ENCODE measurements around the gene PDCD10.

PDCD10 gene

GRCh38 chr3:167653155-167653554, 81.5 kb downstream of the PDCD10 start:
- ATAC-seq = no peak
- TF ChIP-seq OSR1 (CRISPR knock-in tag; IDR thresholded peaks at IDR 0.05) (no peak), ARNTL (CRISPR knock-in tag; IDR thresholded peaks at IDR 0.05; ENCODE audit: borderline replicate concordance, low read depth) (no peak), ZNF565 (CRISPR knock-in tag; conservative IDR thresholded peaks at IDR 0.05; ENCODE audit: low read depth) (no peak), POU6F1 (CRISPR knock-in tag; IDR thresholded peaks at IDR 0.05; ENCODE audit: borderline replicate concordance, low read depth) (no peak), CSDC2 (CRISPR knock-in tag; IDR thresholded peaks at IDR 0.05) (no peak), GLIS3 (CRISPR knock-in tag; IDR thresholded peaks at IDR 0.05) (no peak), ZNF8 (CRISPR knock-in tag; IDR thresholded peaks at IDR 0.05) (no peak), ISL1 (CRISPR knock-in tag; IDR thresholded peaks at IDR 0.05) (no peak), ZFP3 (CRISPR knock-in tag; IDR thresholded peaks at IDR 0.05) (no peak), RARB (CRISPR knock-in tag; IDR thresholded peaks at IDR 0.05) (no peak), ZC3H10 (CRISPR knock-in tag; IDR thresholded peaks at IDR 0.05) (no peak), CSRNP3 (CRISPR knock-in tag; IDR thresholded peaks at IDR 0.05) (no peak), PPARA (CRISPR knock-in tag; IDR thresholded peaks at IDR 0.05; ENCODE audit: borderline replicate concordance) (no peak), TOX (CRISPR knock-in tag; IDR thresholded peaks at IDR 0.05; ENCODE audit: borderline replicate concordance) (no peak), ZNF70 (CRISPR knock-in tag; IDR thresholded peaks at IDR 0.05) (no peak)

- ATAC-seq = no peak
Observed at GRCh38 chr3:167651826-167652225, 82.9 kb downstream of the PDCD10 start.

GRCh38 chr3:167650459-167650858, 84.2 kb downstream of the PDCD10 start:
- ATAC-seq = no peak
- TF ChIP-seq ZNF8 (CRISPR knock-in tag; IDR thresholded peaks at IDR 0.05) = no peak
- TF ChIP-seq TOX (CRISPR knock-in tag; IDR thresholded peaks at IDR 0.05; ENCODE audit: borderline replicate concordance) = no peak
- no peak for TF ChIP-seq POU6F1 (CRISPR knock-in tag; IDR thresholded peaks at IDR 0.05; ENCODE audit: borderline replicate concordance, low read depth)
- no peak for TF ChIP-seq CSRNP3 (CRISPR knock-in tag; IDR thresholded peaks at IDR 0.05)
- TF ChIP-seq TSHZ2 (CRISPR knock-in tag; IDR thresholded peaks at IDR 0.05) = no peak

More at GRCh38 chr3:167651826-167652225, 82.9 kb downstream of the PDCD10 start:
- TF ChIP-seq TOX (CRISPR knock-in tag; IDR thresholded peaks at IDR 0.05; ENCODE audit: borderline replicate concordance) (no peak), OSR1 (CRISPR knock-in tag; IDR thresholded peaks at IDR 0.05) (no peak)

- ATAC-seq = no peak
- TF ChIP-seq ZNF8 (CRISPR knock-in tag; IDR thresholded peaks at IDR 0.05) (no peak), ARNTL (CRISPR knock-in tag; IDR thresholded peaks at IDR 0.05; ENCODE audit: borderline replicate concordance, low read depth) (no peak), ZC3H10 (CRISPR knock-in tag; IDR thresholded peaks at IDR 0.05) (no peak), PATZ1 (CRISPR knock-in tag; IDR thresholded peaks at IDR 0.05; ENCODE audit: borderline replicate concordance) (no peak), TOX (CRISPR knock-in tag; IDR thresholded peaks at IDR 0.05; ENCODE audit: borderline replicate concordance) (no peak), GLIS3 (CRISPR knock-in tag; IDR thresholded peaks at IDR 0.05) (no peak), CSDC2 (CRISPR knock-in tag; IDR thresholded peaks at IDR 0.05) (no peak), ZFP30 (CRISPR knock-in tag; IDR thresholded peaks at IDR 0.05) (no peak), CSRNP3 (CRISPR knock-in tag; IDR thresholded peaks at IDR 0.05) (no peak), RARB (CRISPR knock-in tag; IDR thresholded peaks at IDR 0.05) (no peak), BACH2 (CRISPR knock-in tag; IDR thresholded peaks at IDR 0.05; ENCODE audit: borderline replicate concordance) (no peak), ZFP3 (CRISPR knock-in tag; IDR thresholded peaks at IDR 0.05) (no peak), SNAI2 (CRISPR knock-in tag; IDR thresholded peaks at IDR 0.05) (no peak), POU6F1 (CRISPR knock-in tag; IDR thresholded peaks at IDR 0.05; ENCODE audit: borderline replicate concordance, low read depth) (no peak), ZNF565 (CRISPR knock-in tag; conservative IDR thresholded peaks at IDR 0.05; ENCODE audit: low read depth) (no peak)
Observed at GRCh38 chr3:167649746-167650145, 84.9 kb downstream of the PDCD10 start.

Measured in SK-N-SH treated with all-trans-retinoic acid at 6 μM for 48 hours (cell line).